Measurements from ENCODE around the gene PPP1R16B. TPM values are rescaled to one million over a fixed set of nuclear protein-coding genes. Genes with fewer than 3 reads are reported as not detected.

Gene PPP1R16B
- 0.09 and 0.33 TPM in 2 replicates for total RNA-seq (ENCODE audit: low replicate concordance)

DNA sequence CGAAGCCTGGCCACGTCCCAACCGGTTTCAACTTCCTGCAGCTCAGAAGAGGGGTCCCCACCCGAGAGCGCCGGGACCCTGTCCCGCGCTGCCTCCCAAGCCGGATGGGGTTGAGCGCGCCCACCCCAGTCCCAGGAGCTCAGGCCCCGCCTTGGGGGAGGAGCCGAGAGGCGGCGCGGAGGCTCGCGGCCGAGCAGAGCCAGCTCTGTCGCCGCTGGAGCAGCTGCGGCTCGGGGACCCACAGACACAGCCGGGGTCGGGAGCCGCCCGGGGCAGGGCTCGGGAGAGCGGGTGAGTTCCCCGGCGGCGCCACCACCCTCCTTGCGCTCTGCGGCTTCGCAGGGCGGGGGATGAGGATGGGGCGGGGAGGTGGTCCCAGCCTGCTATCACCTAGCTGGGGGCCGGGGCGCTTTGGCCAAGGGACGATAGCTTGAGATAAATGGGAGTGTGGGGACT, at the start of gene PPP1R16B:
TSS of gene PPP1R16B (plus strand) at position 196 of the 456 bp plus-strand sequence. CDS start 30,229 bp downstream, outside the sequence.
- no peak for DNase-seq (ENCODE audit: low read depth)
- peak within 1 kb of the TSS; percentile 33 for H3K4me3 ChIP-seq (ENCODE audit: low read depth, low read length)
- TF ChIP-seq, protein P1, sequence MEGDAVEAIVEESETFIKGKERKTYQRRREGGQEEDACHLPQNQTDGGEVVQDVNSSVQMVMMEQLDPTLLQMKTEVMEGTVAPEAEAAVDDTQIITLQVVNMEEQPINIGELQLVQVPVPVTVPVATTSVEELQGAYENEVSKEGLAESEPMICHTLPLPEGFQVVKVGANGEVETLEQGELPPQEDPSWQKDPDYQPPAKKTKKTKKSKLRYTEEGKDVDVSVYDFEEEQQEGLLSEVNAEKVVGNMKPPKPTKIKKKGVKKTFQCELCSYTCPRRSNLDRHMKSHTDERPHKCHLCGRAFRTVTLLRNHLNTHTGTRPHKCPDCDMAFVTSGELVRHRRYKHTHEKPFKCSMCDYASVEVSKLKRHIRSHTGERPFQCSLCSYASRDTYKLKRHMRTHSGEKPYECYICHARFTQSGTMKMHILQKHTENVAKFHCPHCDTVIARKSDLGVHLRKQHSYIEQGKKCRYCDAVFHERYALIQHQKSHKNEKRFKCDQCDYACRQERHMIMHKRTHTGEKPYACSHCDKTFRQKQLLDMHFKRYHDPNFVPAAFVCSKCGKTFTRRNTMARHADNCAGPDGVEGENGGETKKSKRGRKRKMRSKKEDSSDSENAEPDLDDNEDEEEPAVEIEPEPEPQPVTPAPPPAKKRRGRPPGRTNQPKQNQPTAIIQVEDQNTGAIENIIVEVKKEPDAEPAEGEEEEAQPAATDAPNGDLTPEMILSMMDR (IDR thresholded peaks at IDR 0.05; ENCODE audit: insufficient read depth, low read length) = no peak

DNA sequence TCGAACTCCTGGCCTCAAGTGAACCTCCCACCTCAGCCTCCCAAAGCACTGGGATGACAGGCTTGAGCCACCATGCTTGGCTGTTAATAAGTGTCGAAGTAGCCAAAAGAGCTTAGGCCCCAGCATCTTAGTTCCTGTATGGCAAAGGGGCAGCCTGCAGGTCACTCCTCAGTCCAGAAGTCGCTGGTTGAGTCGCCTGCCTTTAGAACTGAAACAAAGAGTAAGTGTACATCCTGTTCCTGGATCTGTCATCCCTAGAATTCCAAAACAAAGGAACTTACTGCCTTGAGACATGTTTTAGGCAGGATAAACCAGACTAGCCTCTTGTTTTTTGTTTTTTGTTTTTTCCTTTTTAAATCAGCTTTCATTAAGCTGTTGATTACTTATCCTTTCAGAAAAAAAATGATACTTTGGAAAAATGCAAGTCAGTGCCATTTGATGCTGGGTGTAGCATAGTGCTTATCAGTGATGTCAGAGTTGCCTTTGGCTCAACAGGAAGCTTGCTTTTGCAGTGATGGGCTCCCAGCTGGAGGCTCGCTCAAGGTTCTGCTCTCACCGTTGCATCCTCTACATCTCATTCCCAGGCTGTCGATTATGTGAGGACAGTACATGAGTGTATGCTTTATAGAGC, 48.2 kb upstream of the PPP1R16B start:
- TF ChIP-seq, protein P1 (IDR thresholded peaks at IDR 0.05; ENCODE audit: insufficient read depth, low read length) = no peak
- peak; percentile 54 for DNase-seq (ENCODE audit: low read depth)
- no peak overlapping the region for H3K4me3 ChIP-seq (ENCODE audit: low read depth, low read length)

DNA sequence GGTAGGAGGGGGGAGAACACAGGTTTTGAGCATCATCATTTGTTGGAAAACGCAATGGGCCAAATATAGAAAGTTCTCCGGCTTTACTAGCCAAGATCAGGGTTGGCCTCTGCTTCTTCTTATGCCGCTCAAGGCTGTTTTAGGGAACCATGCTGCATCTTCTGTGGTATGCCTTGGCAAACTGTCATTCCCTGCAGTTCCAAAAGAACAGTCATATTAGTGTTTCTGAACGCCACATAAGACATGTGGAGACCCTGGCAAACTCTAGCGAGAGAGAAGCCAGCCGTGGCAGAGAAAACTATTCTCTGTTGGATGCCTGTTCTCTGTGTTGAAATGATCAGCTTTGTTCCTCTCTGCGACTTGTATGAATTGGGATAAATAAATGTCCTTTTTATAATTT, 46.4 kb upstream of the PPP1R16B start:
- TF ChIP-seq, protein P1 (IDR thresholded peaks at IDR 0.05; ENCODE audit: insufficient read depth, low read length) = no peak
- no peak overlapping the region for H3K4me3 ChIP-seq (ENCODE audit: low read depth, low read length)
- no peak for DNase-seq (ENCODE audit: low read depth)

DNA sequence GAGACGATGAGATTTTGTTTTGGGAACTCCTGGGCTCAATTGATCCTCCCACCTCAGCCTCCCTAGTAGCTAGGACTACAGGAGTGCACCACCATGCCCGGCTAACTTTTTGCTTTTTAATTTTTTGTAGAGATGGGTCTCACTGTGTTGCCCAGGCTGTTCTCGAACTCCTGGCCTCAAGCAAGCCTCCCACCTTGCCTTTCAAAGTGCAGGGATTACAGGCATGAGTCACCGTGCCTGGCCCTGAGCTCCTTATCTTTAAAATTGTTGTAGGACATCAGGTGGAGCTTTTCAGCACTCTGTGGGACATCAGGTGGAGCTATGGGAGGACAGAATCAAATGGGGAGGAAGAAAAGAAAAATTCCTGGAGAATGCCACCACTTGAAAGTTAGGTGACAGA, 44.5 kb upstream of the PPP1R16B start:
- TF ChIP-seq, protein P1 (IDR thresholded peaks at IDR 0.05; ENCODE audit: insufficient read depth, low read length) = no peak
- no peak overlapping the region for H3K4me3 ChIP-seq (ENCODE audit: low read depth, low read length)
- no peak for DNase-seq (ENCODE audit: low read depth)

DNA sequence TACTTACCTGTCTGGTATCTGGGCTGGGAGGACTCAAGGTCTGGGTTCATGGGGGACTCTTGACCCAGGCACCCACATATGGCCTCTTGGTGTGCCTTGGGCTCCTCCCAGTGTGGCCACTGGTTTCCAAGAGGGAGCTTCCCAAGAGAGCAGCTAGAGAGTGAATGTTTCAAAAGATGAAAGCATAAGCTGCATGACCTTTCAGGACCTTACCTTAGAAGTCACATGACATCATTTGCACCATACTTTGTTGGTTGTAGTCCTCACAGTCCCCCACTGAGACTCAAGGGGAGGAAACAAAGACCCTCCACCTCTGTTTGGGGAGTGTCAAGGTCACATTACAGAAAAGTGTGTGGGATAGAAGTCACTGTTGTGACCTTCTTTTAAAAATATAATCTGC, 43.3 kb upstream of the PPP1R16B start:
- TF ChIP-seq, protein P1 (IDR thresholded peaks at IDR 0.05; ENCODE audit: insufficient read depth, low read length) = no peak
- no peak for DNase-seq (ENCODE audit: low read depth)
- H3K4me3 ChIP-seq (ENCODE audit: low read depth, low read length) = no peak overlapping the region

DNA sequence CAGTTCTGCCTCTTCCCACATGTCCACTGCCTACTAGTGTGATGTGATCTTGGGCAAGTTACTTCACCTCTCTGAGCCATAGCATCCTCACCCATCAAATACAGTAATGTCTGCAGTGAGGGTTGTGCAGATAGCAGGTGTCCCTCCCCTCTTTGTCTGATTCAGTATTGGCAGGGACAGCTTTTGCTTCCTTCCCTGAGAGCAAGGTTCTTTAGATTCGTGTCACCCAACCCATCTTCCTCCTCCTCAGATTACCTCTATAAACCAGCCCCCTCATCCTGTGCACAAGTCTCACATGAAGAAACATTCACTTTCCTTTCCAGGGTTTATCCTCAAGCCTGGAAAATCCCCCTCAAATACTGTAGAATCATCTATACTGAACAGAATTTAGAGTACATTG, 41.9 kb upstream of the PPP1R16B start:
- TF ChIP-seq, protein P1 (IDR thresholded peaks at IDR 0.05; ENCODE audit: insufficient read depth, low read length) = no peak
- DNase-seq (ENCODE audit: low read depth) = no peak
- H3K4me3 ChIP-seq (ENCODE audit: low read depth, low read length) = no peak overlapping the region

Measured in fibroblast of the aortic adventitia (primary cell).